HL-60/S4 treated with phorbol 12-myristate 13-acetate at 8.2 ng/mL for 4 days and 3 days (cell line): ENCODE data around the gene TEX38.
"Not testable (repeated sequence)": the region's sequence is repeated elsewhere in the genome, so short reads cannot be mapped to it uniquely, and the experiment has no call there.

ENCODE experiments used
- in situ Hi-C: fragments of 300-500 bp; cut with MboI; formaldehyde crosslinking; loops from 2 replicates; pipeline ENCODE4 v1.15.0; 2022; ENCODE audit warnings: low sequenced_read_pairs

Gene TEX38

GRCh38 chr1:46671554-46671953 is at the start of gene TEX38:
TSS of gene TEX38 (plus strand) at chr1:46671854. CDS start at chr1:46671935, 81 bp downstream.
- in situ Hi-C loops, result no loop called here

DNA sequence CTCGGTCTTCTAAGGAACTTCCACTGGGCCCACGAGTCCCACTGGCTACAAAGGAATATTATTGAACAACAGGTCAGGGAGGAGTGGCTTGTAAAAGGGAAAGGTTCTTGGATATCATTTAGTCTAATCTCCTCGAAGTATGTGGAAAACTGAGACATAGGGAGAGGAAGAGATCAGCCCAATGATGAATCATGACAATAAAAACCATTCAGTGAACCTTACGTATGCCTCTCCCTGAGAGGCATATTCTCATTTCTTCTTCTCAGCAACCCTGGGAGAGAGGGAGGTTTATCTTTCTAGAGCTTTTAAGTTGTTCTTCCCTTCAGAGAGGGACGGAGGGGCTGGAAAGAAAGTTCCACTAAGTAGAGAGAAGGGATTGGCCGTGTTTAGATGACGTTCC is 49.7 kb upstream of the TEX38 start:
- in situ Hi-C loops, result no loop called here

DNA sequence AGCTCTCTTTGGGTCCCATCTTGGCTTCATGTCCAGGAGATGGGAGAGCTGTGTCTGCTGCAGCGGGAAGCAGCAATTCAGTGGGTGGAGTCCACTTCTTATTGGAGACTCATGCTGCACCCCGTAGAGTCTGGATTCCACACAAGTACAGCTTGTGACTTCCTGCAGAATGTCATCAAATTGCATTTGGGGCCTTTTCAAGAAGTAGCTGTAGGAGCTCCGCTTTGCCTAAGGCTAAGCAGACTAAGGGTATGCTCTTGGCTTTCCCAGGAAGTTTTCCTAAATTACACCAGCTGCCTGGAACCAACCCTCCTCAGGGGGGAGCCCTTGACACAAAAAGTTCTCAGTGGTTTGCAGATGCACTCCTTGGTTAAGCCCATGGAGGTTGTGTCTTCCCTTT is 49.3 kb upstream of the TEX38 start:
- in situ Hi-C loops, result no loop called here

DNA sequence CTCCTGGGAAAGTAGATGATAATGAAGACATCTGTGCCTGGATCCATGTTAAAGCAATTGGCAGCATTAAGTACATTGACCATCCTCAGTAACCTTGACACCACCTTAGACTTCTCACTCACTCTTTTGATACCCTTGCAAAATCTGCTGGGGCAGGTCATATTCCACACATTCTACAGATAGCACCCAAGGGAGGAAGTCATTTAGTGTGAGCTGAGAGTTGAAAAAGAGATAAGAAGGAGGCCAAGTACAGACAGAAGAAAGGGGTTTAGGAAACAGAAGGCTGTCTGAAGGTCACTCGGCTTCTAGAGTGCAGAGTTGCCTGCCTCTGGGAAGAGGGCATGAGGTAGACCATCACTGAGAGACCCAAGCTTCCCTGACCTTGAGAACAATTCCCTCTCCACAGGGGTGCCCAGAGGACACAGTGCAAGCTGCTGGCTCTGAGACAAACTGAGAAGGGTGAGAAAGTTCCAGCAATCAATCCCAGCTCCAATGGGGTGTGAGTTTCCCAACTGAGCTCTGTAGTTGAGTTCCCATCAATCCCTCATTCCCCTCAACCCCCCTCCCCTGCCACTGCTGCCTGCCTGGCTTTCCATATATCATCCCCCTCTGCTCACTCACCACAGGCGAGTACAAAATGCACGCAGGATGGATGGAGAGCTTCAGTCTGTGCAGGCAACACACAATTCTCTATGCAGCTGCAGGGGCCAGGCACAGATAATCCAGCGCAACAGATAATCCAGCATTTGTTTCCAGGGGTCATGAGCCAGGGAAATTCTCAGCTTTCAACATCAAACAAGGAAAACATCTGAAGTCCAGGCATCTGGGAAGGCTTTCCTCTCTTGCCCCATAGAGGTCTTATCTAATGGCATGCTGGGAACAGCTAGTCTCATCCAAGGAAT is 47.7 kb upstream of the TEX38 start:
- in situ Hi-C loops, result no loop called here

DNA sequence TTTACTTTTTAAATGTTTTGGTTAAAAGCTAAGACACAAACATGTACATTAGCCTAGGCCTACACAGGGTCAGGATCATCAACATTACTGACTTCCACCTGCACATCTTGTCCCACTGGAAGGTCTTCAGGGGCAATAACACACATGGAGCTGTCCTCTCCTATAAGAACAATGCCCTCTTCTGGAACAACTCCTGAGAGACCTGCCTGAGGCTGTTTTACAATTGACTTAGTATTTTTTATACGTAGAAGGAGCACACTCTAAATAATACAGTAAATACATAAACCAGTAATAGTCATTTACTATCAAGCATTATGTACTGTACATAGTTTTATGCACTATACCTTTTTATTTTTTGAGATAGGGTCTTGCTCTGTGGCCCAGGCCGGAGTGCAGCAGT is 40.9 kb upstream of the TEX38 start:
- in situ Hi-C loops, result no loop called here

- in situ Hi-C loops, result no loop called here
Observed at GRCh38 chr1:46635205-46635604, 36.4 kb upstream of the TEX38 start.

DNA sequence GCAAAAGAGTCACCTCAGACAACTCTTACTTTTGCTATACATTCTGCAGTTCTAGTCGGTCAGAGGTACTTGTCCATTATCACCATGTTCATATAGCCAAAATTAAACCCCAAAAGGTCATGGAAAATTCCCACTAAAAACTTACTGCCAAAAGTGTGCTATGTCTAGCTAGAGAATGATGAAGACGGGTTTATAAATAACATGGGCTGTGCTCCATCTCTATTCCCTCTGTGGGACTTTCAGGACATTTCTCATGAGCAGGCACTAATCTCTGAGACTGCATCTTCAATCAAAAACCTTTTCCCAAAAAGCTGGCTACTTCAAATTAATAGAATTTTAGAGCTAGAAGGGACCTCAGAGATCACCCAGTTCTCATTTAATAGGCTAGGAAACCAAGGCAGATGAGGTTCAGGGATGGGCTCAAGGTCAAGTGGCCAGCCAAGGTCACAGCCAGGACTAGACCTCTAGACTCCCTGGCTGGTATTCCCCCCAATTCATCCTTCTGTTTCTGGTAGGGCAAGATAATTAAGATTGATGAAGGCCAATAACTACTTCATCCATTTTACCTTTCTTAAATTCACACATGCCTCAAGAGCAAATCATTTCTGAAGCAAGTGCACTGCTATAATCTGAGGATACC is 34.1 kb upstream of the TEX38 start:
- in situ Hi-C loops, result no loop called here

DNA sequence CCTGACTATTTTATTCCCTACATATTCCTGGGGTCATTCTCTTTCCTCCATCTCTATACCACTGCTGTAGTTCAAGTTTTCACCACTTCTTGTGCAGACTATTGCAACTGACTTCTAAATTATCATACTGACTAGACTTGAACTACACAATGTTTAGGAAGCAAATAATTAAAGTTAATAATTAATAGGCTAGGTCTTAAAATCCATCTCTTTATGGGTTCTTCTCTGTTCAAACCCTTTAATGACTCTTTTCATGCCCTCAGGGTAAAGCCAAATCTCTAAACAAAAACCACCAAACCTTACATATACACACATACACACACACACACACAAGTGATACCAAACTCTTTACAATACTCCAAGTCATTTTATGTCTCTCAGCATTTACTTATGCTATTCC is 32.7 kb upstream of the TEX38 start:
- in situ Hi-C loops, result no loop called here

DNA sequence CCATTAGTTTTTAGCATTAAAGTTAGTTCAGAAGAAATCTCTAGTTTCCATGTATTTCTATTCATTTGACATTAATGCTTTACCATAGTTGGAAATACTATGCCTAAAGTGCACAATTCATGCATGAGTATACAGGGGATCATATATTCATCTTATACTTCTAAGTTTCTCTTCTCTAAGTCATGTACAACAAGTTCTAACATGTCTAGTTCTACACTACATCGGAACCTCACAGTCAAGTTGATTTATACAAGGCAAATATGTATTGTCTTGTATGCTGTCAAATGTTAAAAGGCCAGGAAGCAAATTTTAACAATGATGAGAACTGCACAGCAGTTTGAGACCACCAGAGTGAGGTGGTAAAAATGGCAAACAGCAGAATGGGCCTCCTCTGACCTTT is 32.1 kb upstream of the TEX38 start:
- in situ Hi-C loops, result no loop called here

GRCh38 chr1:46642115-46642680 is 29.5 kb upstream of the TEX38 start:
- in situ Hi-C loops, result no loop called here

GRCh38 chr1:46643368-46643775 is 28.3 kb upstream of the TEX38 start:
- in situ Hi-C loops, result no loop called here

- in situ Hi-C loops, result no loop called here
Observed at GRCh38 chr1:46645815-46646214, 25.8 kb upstream of the TEX38 start.

GRCh38 chr1:46646331-46646730 is 25.3 kb upstream of the TEX38 start:
- in situ Hi-C loops, result no loop called here

- in situ Hi-C loops, result no loop called here
Observed at GRCh38 chr1:46646844-46647243, 24.8 kb upstream of the TEX38 start.

DNA sequence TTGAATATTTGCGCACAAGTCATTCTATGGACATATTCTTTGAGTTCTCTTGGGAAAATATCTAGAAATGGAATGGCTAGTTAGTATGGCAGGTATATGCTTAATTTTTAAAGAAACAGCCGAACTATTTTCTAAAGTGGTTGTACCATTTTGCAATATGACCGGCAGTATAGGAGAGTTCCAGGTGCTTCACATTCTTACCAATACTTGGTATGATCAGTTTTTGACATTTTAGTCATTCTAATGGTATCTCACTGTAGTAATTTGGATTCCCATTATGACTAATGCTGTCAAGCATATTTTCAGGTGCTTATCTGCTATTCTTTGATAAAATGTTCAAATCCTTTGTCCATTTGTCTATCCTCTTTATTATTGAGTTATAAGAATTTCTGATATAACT is 24.0 kb upstream of the TEX38 start:
- in situ Hi-C loops, result no loop called here

GRCh38 chr1:46649764-46650163 is 21.9 kb upstream of the TEX38 start:
- in situ Hi-C loops, result no loop called here

DNA sequence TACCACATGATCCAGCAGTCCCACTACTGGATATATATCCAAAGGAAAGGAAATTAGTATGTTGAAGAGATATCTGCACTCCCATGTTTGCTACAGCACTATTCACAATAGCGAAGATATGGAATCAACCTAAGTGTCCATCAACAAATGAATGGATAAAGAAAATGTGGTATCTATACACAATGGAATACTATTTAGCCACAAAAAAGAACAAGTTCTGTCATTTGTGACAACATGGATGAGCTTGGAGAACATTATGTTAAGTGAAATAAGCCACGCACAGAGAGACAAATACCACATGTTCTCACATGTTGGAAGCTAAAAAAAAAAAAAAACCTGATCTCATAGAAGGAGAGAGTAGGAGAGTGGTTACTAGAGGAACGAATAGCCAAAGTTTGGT is 21.2 kb upstream of the TEX38 start:
- in situ Hi-C loops, result no loop called here

DNA sequence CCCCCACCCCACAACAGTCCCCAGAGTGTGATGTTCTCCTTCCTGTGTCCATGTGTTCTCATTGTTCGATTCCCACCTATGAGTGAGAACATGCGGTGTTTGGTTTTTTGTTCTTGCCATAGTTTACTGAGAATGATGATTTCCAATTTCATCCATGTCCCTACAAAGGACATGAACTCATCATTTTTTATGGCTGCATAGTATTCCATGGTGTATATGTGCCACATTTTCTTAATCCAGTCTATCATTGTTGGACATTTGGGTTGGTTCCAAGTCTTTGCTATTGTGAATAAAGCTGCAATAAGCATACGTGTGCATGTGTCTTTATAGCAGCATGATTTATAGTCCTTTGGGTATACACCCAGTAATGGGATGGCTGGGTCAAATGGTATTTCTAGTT is 20.5 kb upstream of the TEX38 start:
- in situ Hi-C loops, result not testable (repeated sequence)

- in situ Hi-C loops, result no loop called here
Observed at GRCh38 chr1:46652321-46653100, 19.1 kb upstream of the TEX38 start.

GRCh38 chr1:46653405-46653958 is 18.2 kb upstream of the TEX38 start:
- in situ Hi-C loops, result no loop called here

- in situ Hi-C loops, result no loop called here
Observed at GRCh38 chr1:46654012-46654411, 17.6 kb upstream of the TEX38 start.
